T-helper 1 cell treated with Interleukin-12 subunit alpha and Interleukin-12 subunit beta and Interleukin-4 antibody, amounts not matched to agents 30 μg/mL and 1 μg/mL, for 36 hours (primary cell): Measurements from ENCODE around the gene CPM.

ENCODE experiments used
- H3K27ac Mint-ChIP-seq: one replicate; pipeline ENCODE4 v1.8.0; 2021; ENCODE audit warnings: mild to moderate bottlenecking, mixed read lengths
- H3K27me3 Mint-ChIP-seq: one replicate; pipeline ENCODE4 v1.8.0; 2021; ENCODE audit warnings: low read depth, mixed read lengths
- H3K36me3 Mint-ChIP-seq: one replicate; pipeline ENCODE4 v1.8.0; 2021; ENCODE audit warnings: low read depth, mixed read lengths
- H3K4me1 Mint-ChIP-seq: one replicate; pipeline ENCODE4 v1.8.0; 2021; ENCODE audit warnings: low read depth, mixed read lengths
- H3K4me3 Mint-ChIP-seq: one replicate; pipeline ENCODE4 v1.8.0; 2021; ENCODE audit warnings: mild to moderate bottlenecking, moderate library complexity, mixed read lengths
- H3K9me3 Mint-ChIP-seq: one replicate; pipeline ENCODE4 v1.8.0; 2021; ENCODE audit warnings: mixed read lengths

The CPM gene

DNA sequence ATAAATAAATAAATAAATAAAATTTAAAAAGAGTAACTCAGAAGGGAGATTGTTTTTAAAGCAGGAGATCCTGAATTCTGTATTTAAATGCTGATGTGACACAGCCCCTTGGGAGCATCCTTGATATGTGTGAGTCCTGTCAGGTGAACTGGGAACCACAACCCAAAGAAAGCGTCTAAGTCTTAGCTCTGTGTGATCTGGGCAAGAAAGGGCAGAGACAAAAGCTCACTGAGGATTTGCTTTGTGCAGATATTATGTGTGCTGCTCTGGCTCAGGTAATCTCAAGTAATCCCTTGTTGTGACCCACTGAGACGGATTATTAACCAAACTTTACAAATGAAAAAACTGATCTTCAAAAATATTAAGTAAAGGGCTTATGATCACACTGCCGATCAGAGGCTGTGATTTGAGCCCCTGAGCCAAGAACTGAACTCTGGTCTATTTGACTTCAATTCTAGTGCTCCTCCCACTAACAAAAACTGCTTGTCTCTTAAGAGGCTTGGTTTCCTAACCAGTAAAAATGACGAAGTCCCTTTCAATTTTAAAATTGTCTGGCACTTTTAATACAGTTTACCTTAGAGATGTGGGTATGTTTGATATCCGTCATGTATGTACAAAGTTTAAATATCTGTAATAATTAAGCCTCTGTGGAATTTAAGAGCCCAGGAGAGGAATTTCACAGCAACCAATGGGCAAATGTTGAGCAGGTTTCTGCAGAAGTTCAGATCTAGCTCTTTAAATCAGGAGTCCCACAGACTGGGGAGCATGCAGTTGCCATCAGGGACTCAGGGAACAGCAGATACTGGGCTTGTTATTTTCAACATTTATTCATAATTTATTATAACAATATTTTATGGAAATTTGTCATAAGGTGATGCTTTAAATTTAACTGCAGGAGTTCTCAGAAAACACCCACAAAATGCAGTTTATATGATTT, 46.1 kb downstream of the CPM start:
- H3K27ac Mint-ChIP-seq, result no peak overlapping the region
- H3K36me3 Mint-ChIP-seq, result peaks cover 7% of the 10 kb centered on the region
- H3K4me3 Mint-ChIP-seq, result no peak overlapping the region
- H3K4me1 Mint-ChIP-seq, result peaks cover 17% of the 10 kb centered on the region
- H3K9me3 Mint-ChIP-seq, result peaks cover 3% of the 10 kb centered on the region
- no peaks in the 10 kb centered on the region for H3K27me3 Mint-ChIP-seq

GRCh38 chr12:68885381-68885780, 47.6 kb downstream of the CPM start:
- H3K4me1 Mint-ChIP-seq, result peaks cover 8% of the 10 kb centered on the region
- H3K4me3 Mint-ChIP-seq, result no peak overlapping the region
- no peak overlapping the region for H3K27ac Mint-ChIP-seq
- peaks cover 7% of the 10 kb centered on the region for H3K36me3 Mint-ChIP-seq
- no peaks in the 10 kb centered on the region for H3K27me3 Mint-ChIP-seq
- H3K9me3 Mint-ChIP-seq, result peaks cover 7% of the 10 kb centered on the region

GRCh38 chr12:68884251-68884650, 48.7 kb downstream of the CPM start:
- Mint-ChIP-seq H3K27me3 (no peaks in the 10 kb centered on the region), H3K9me3 (peaks cover 7% of the 10 kb centered on the region), H3K4me3 (no peak overlapping the region), H3K27ac (no peak overlapping the region), H3K36me3 (peaks cover 7% of the 10 kb centered on the region), H3K4me1 (peaks cover 5% of the 10 kb centered on the region)

DNA sequence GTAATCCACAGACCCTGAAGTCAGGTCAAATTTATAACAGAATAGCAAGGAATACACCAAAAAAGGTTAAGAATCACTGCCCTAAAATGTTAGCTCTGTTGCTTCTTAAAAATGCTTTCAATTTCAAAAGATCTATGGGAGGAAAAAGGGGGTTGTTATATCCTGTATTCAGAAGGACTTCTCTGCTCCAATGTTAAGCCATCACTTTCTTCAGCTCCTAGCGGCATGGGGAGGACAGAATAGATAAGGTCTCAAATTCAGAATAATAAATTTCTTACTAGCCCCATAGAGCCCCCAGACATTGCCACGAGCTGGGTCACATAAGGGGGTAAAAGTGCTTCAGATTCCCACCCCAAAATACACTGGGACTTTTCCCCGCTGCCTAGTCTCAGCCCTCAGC, 49.8 kb downstream of the CPM start:
- peaks cover 11% of the 10 kb centered on the region for H3K9me3 Mint-ChIP-seq
- H3K4me3 Mint-ChIP-seq, result no peak overlapping the region
- H3K36me3 Mint-ChIP-seq, result peaks cover 7% of the 10 kb centered on the region
- H3K4me1 Mint-ChIP-seq, result no peaks in the 10 kb centered on the region
- H3K27me3 Mint-ChIP-seq, result no peaks in the 10 kb centered on the region
- no peak overlapping the region for H3K27ac Mint-ChIP-seq

- peaks cover 11% of the 10 kb centered on the region for H3K9me3 Mint-ChIP-seq
- no peak overlapping the region for H3K27ac Mint-ChIP-seq
- no peak overlapping the region for H3K4me3 Mint-ChIP-seq
- no peaks in the 10 kb centered on the region for H3K27me3 Mint-ChIP-seq
- no peaks in the 10 kb centered on the region for H3K4me1 Mint-ChIP-seq
- H3K36me3 Mint-ChIP-seq, result peaks cover 7% of the 10 kb centered on the region
Measured at GRCh38 chr12:68882251-68882964, 50.6 kb downstream of the CPM start.

DNA sequence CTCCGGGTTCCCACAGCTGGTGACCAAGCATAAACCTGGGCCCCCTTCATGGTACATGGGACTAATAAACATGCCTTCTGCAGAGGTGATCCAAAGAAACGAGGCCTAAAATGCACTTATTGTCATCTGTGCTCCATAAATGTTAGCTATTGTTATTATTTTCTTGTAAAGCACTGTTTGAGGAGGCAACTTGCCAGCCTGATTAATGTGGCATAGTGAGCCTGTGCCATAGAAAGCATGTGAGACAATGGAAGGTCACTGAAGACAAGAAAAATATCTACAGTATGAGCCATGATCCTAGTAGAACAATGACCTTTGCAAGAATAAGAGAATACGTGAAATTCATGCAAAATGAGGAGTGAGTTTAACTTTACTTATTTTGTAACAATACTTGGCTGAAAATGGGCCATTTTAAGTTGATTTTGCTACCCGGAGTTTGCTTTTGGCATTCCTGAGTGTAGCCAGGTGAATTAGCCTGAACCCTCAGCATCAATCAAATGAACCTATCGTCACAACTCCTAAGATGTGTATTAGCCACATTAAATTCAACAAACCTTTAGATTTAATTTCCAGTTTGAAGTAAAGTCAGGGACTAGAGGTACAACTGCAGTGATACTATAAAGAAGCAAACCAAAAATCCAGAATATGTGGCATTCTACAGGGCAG, 52.2 kb downstream of the CPM start:
- no peak overlapping the region for H3K4me3 Mint-ChIP-seq
- H3K4me1 Mint-ChIP-seq, result peaks cover 8% of the 10 kb centered on the region
- peaks cover 11% of the 10 kb centered on the region for H3K9me3 Mint-ChIP-seq
- no peak overlapping the region for H3K27ac Mint-ChIP-seq
- H3K27me3 Mint-ChIP-seq, result no peaks in the 10 kb centered on the region
- H3K36me3 Mint-ChIP-seq, result peaks cover 8% of the 10 kb centered on the region

GRCh38 chr12:68878846-68879245, 54.1 kb downstream of the CPM start:
- no peak overlapping the region for H3K27ac Mint-ChIP-seq

DNA sequence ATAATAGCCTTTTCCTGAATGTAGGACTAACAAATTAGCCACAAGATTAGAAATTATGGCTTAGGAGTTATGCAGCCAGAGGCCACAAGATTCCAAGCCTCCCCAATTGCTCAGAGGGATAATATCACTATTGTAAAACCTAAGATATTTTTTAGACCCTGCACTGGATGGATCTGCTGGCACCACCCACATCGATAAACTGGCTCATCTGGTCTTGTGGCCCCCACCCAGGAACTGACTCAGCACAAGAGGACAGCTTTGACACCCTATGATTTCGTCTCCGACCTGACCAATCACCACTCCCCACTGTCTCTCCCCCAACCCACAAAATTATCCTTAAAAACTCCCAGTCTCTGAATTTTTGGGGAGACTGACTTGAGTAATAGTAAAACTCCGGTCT, 54.7 kb downstream of the CPM start:
- Mint-ChIP-seq H3K27ac (no peak overlapping the region), H3K4me1 (peaks cover 8% of the 10 kb centered on the region), H3K27me3 (no peaks in the 10 kb centered on the region), H3K9me3 (peaks cover 11% of the 10 kb centered on the region), H3K4me3 (no peak overlapping the region), H3K36me3 (peaks cover 8% of the 10 kb centered on the region)

More at GRCh38 chr12:68878846-68879245, 54.1 kb downstream of the CPM start:
- Mint-ChIP-seq H3K36me3 (peaks cover 8% of the 10 kb centered on the region), H3K27me3 (no peaks in the 10 kb centered on the region), H3K9me3 (peaks cover 11% of the 10 kb centered on the region), H3K4me3 (no peak overlapping the region), H3K4me1 (peaks cover 8% of the 10 kb centered on the region)

DNA sequence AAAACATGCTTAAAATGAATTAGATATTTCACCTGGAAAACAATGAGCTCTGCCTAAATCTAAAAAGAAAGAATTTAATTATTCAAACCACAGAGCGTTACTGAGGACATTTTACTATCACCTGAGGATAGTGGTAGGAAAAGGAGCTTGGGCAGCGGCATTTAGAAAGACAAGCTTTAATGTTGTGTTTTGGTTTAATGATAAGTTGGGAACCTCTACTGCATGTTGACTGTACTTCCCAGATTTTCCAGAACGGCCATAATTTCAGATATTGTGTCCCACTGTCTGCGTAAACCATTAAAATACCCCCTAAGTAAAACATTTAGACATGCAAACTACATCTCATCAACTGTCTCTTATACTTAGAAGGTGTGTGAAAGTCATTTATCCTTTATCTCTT, 55.4 kb downstream of the CPM start:
- H3K27me3 Mint-ChIP-seq, result no peaks in the 10 kb centered on the region
- peaks cover 8% of the 10 kb centered on the region for H3K4me1 Mint-ChIP-seq
- H3K36me3 Mint-ChIP-seq, result peaks cover 8% of the 10 kb centered on the region
- H3K4me3 Mint-ChIP-seq, result no peak overlapping the region
- peaks cover 11% of the 10 kb centered on the region for H3K9me3 Mint-ChIP-seq
- H3K27ac Mint-ChIP-seq, result no peak overlapping the region

- Mint-ChIP-seq H3K9me3 (peaks cover 8% of the 10 kb centered on the region), H3K4me1 (peaks cover 8% of the 10 kb centered on the region), H3K36me3 (peaks cover 3% of the 10 kb centered on the region), H3K27ac (peak overlapping the region; percentile 1), H3K27me3 (no peaks in the 10 kb centered on the region), H3K4me3 (no peak overlapping the region)
Measured at GRCh38 chr12:68876461-68876860, 56.5 kb downstream of the CPM start.

- Mint-ChIP-seq H3K9me3 (no peaks in the 10 kb centered on the region), H3K4me1 (peaks cover 8% of the 10 kb centered on the region), H3K27me3 (no peaks in the 10 kb centered on the region), H3K36me3 (peaks cover 1% of the 10 kb centered on the region), H3K27ac (no peak overlapping the region), H3K4me3 (no peak overlapping the region)
Measured at GRCh38 chr12:68873316-68873715, 59.7 kb downstream of the CPM start.

DNA sequence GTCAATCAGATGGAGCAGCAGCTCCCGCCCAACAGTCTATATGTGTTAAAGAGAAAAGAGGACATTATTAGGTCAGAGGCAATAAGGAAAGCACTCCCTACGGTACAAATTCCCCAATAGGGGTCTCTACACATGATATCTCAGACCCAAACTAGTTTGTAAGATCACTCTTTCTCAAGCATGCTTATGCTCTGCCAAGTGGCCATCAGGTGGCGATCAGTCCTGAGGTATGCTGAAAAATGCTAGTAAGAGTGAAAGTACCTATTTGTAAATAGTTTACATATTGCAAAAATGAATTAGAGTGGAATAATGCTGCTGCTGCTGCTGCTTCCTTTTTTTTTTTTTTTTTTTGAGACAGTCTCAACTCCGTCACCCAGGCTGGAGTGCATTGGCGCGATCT, 61.0 kb downstream of the CPM start:
- Mint-ChIP-seq H3K4me3 (no peak overlapping the region), H3K27me3 (no peaks in the 10 kb centered on the region), H3K4me1 (peaks cover 6% of the 10 kb centered on the region), H3K36me3 (peaks cover 3% of the 10 kb centered on the region), H3K27ac (no peak overlapping the region), H3K9me3 (no peaks in the 10 kb centered on the region)

GRCh38 chr12:68871396-68871795, 61.6 kb downstream of the CPM start:
- peaks cover 2% of the 10 kb centered on the region for H3K4me1 Mint-ChIP-seq
- no peaks in the 10 kb centered on the region for H3K27me3 Mint-ChIP-seq
- H3K27ac Mint-ChIP-seq, result no peak overlapping the region
- peaks cover 1% of the 10 kb centered on the region for H3K36me3 Mint-ChIP-seq
- no peaks in the 10 kb centered on the region for H3K9me3 Mint-ChIP-seq
- H3K4me3 Mint-ChIP-seq, result no peak overlapping the region

- Mint-ChIP-seq H3K4me1 (peaks cover 3% of the 10 kb centered on the region), H3K27me3 (no peaks in the 10 kb centered on the region), H3K4me3 (no peak overlapping the region), H3K36me3 (peaks cover 1% of the 10 kb centered on the region), H3K27ac (no peak overlapping the region), H3K9me3 (no peaks in the 10 kb centered on the region)
Measured at GRCh38 chr12:68870443-68870842, 62.5 kb downstream of the CPM start.
